Activated gamma-delta T cell (primary cell): ENCODE data around the gene RPS17.
"Not testable (repeated sequence)": the region's sequence is repeated elsewhere in the genome, so short reads cannot be mapped to it uniquely, and the experiment has no call there.

ENCODE experiments used
- DNase-seq: peaks from one replicate; lab custom pipeline; 2025; lab: John Stamatoyannopoulos, UW

Gene RPS17

DNA sequence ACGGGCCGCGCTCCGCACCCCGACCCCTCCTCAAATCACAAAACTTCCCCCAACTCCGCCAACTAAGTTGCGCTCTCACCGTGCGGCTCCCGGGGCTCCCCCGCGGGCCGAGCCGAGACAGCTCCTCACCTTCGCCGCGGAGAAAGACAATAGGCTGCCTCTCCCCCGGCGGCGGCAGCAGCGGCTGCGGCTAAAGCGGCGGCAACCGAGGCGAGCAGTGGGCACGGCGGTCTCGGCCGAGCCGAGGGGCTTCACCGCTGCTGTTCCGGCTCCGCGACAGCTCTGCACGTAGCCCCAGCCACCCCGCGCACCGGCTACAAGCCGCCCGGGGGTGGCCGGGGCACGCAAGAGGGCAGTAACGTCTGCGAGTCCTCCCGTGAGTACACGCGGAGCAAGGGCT lies 26.7 kb downstream of the RPS17 start:
- DNase-seq = not testable (repeated sequence)

DNA sequence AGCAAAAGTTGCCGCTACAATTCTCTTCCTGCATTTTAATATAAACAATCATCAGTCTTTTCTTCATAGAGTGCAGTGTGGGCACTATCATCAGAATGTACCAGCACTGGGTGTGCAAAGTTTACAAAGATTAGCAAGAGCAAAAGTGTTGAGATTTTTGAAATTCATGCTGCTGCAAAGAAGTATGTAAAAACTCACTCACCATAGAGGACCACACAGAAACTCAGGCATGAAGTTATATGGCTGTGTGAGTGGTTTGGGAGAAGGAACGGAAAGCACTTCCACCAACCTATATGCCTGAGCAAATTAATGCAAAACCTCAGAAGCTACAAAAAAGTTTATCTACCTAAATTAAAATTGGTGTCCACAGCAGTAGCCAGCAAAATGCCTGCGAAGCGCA lies 32.6 kb downstream of the RPS17 start:
- DNase-seq = not testable (repeated sequence)

DNA sequence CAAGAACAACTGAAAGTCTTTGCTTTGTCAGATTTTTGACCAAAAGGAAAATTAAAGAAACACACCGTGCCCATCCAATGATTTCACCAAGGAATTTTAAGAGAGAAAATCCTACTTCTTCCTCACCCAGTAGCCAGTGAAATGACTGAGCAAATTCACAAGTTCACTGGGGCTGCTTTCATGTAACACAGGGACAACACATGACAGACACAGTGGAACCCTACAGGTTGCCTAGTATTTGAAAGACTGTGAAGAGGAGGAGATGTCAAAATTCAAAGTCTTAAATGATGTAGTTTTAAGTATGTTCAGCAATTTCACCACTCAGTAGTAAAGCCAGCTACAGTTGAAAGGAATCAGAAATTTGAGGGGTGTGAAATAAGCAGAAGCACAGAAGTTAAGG lies 33.2 kb downstream of the RPS17 start:
- DNase-seq = not testable (repeated sequence)

DNA sequence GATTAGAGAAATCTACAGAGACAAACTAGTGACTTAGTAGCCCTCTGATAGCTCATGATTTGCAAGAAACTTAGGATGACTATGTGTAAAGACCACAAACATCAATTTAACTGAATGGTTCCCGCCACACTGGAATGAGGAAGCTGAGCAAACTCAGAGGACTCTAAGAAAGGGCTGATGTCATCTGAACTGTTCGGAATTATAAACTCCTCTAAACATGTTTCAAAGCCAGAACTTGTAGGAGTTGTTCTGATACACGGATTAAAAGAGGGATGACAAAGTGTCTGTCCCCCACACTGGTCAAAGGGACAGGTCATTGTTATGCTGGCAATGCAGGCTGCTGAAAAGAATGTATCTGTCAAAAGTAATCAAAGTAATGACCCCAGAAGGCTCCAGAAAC lies 34.4 kb downstream of the RPS17 start:
- not testable (repeated sequence) for DNase-seq

DNA sequence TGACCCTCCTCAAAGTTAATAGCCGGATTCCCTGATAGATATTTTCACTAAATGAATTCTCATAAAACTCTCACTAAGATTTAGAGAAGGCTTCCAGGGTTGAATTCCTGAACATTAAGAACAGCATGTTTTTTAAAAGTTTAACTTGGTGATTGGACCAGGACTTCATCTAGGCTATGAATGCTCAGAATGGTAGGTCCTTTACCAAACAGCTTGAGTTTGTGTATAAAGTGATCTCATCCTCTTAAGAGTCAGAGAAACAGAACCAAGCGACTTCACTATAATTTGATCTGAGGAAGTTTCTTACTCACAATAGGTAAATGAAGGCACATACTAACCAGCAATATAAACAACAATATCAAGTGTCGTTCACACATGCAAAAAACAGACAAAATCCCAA lies 36.2 kb downstream of the RPS17 start:
- not testable (repeated sequence) for DNase-seq

DNA sequence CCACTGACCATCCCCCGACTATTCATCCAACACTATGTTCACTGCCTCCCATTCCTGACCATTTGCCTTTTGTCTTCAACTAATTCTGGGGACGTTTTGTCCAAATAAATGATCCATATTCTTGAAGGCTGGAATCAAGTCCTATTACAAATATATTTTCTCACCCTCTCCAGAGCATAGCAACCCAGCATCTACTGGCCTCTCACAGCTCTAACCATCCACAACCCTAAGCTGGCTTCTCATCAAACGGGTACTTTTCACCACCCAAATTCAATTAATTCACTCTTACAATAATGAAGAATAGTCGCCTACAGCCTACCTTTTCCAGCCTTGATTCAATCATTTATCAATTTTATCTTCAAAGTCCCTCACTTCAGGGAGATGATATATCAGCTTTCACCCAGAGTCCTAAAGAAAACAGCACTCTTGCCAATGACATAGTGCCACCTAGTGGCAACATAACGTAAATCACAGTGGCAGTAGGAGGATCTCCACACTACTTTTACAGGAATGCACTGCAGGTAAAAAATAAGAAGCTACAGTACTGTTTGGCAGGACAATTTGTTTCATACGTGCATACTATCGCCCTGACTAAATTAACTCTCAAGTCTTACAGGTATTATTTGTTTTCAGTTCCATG lies 37.4 kb downstream of the RPS17 start:
- DNase-seq = not testable (repeated sequence)

DNA sequence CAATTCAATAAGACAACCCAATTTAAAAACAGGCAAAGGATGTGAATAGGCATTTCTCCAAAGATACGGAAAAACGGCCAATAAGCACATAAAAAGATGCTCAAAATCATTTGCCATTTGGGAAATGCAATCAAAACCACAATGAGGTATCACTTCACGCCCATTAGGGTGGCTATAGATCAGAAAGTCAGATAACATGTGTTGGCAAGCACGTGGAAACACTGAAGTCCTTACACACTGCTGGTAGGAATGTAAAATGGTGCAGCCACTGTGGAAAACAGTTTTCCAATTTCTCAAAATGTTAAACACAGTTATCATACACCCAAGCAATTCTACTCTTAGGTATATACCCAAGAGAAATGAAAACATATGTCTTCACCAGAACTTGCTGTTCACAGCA lies 39.5 kb downstream of the RPS17 start:
- DNase-seq = not testable (repeated sequence)

DNA sequence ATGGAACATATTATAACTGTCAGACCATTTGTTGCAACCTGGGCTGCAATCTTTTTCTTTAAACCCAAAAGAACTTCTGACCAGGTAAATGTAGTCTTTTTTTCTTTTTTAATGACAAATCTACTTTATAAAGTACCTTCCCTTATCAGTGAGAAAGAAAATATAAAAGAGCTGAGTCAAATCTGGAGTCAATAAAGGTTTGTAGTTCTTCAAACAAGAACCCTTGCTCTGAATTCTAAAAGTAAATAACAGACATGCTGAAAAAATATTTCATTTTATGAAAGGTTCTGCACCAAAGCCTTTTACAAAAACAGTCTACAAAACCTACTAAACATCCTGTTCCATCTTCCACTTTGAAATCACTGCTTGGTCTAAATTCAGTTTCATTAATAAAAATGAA lies 42.3 kb downstream of the RPS17 start:
- DNase-seq = not testable (repeated sequence)

DNA sequence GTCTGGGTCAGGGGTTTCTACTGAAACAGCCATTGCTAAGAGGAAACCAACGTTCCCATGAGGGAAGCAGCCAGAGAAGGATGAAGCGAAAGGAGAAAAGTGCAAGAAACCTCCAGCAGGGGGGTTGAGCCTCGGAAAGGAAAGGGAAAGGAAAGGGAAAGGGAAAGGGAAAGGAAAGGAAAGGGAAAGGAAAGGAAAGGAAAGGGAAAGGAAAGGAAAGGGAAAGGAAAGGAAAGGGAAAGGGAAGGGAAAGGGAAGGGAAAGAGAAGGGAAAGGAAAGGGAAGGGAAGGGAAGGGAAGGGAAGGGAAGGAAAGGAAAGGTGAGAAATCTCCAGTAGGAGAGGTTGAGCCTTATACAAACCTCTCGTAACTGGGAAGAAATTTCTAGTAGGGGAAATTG lies 52.0 kb downstream of the RPS17 start:
- DNase-seq = not testable (repeated sequence)

DNA sequence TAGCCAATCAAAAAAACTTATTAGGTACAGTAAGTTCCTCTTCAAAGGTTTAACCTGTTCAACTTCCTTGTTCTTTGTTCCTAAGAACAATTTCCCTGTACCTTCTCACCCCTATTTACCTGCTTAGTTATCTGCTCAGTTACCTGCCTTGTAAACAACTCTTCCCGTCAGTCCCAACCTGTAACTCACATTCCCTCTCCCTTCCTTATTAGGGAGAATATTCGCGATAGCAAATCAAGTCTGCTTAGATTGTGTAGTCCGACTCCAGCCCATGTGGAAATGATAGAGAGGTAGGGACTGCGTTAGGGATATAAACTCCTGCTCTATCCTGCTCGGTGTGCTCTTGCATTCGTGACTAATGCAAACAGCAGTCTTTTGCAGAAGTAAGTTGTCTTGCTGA lies 53.2 kb downstream of the RPS17 start:
- DNase-seq = not testable (repeated sequence)
